Mononuclear cell (primary cell): ENCODE results near the gene TMPRSS13. TPM values are rescaled to one million over a fixed set of nuclear protein-coding genes. Genes with fewer than 3 reads are reported as not detected.
"Not testable (repeated sequence)": the region's sequence is repeated elsewhere in the genome, so short reads cannot be mapped to it uniquely, and the experiment has no call there.

Source experiments
- H3K27me3 ChIP-seq: 2 replicates; pipeline ENCODE4 v1.6.0; 2011; ENCODE audit warnings: low read length, control low read depth; ENCODE audit not compliant: insufficient read depth
- H3K4me1 ChIP-seq: 2 replicates; pipeline ENCODE4 v1.5.1; 2011; ENCODE audit warnings: mild to moderate bottlenecking, low read length, control low read depth; ENCODE audit not compliant: insufficient read depth
- H3K4me3 ChIP-seq: 2 replicates; pipeline ENCODE4 v1.5.1; 2011; ENCODE audit warnings: mild to moderate bottlenecking, low read length, moderate library complexity
- H3K9me3 ChIP-seq: 2 replicates; pipeline ENCODE4 v1.5.1; 2011; ENCODE audit warnings: low read depth, mild to moderate bottlenecking, control low read depth, low read length
- total RNA-seq: library from RNA; depleted of rRNA; stranded (reverse); fragments of >200 nt; gene quantifications from one replicate; pipeline ENCODE4 v1.2.3, GENCODE V29; 2012

Gene TMPRSS13
- total RNA-seq, 1 donor: 0.73 TPM

DNA sequence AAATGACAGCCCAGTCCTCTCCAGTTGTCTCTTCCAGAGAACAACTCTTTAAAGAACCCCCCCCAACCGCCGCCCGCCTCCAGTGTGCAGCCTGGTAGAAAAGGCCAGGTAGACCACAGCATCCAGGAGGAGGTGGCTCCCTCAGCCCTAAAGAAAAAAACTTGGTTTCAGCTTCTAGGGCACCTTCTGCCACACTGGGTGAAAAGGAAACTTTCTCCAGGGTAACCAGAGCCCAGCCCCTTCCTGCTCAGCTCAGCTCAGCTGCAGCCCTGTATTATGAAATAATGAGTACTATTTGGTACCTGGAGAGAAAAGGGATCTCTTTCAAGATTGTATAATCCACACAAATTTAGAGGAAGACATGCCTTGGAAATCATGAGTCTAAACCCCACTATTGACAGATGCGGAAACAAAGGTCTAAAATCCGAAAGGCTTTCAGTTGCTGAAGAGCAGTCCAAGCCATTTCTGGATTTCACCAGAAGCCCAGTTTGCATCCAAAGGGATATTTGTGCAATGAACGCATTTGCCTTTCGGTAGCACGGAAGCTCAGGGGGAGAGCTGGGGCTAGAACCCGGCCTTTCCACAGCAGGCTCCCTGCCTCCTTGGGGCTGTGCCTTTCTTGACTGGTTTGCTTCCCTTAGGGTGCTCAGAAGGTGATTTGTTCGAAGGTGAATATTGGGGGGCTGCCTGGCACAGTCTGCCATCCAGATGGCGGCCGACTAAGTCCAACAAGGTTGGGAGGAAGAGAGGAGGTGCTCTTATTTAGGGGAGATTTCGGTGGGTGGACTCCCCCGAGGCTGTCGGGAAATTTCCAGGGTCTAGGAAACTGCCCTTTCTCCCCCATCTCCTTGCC is 56.0 kb downstream of the TMPRSS13 start:
- peaks cover 36% of the 10 kb centered on the region for H3K4me1 ChIP-seq
- H3K9me3 ChIP-seq: no peaks in the 10 kb centered on the region
- peaks cover 39% of the 10 kb centered on the region for H3K27me3 ChIP-seq
- H3K4me3 ChIP-seq: no peak overlapping the region

GRCh38 chr11:117872420-117872961 is 56.7 kb downstream of the TMPRSS13 start:
- no peak overlapping the region for H3K4me3 ChIP-seq
- H3K4me1 ChIP-seq: peaks cover 36% of the 10 kb centered on the region
- H3K9me3 ChIP-seq: no peaks in the 10 kb centered on the region
- H3K27me3 ChIP-seq: peaks cover 33% of the 10 kb centered on the region

DNA sequence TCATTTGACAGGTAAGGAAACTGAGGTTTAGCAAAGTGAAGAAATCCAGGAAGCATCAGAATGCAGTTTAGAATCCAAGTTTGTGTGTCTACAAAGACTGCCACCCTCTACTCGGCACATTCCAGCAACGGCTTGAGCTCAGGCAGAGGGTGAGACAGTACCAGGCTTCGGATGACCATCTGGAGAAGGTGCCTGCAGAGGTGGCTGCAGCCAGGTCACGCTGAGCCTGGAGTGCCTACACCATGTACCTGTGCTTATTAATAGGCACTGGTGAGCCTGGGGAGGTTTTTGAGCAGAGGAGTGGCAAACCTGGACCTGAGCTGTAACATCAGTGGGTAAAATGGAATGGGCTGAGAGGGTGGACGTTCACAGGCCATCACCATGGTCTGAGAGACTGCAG is 57.4 kb downstream of the TMPRSS13 start:
- no peak overlapping the region for H3K4me3 ChIP-seq
- no peaks in the 10 kb centered on the region for H3K9me3 ChIP-seq
- peaks cover 36% of the 10 kb centered on the region for H3K4me1 ChIP-seq
- peaks cover 26% of the 10 kb centered on the region for H3K27me3 ChIP-seq

GRCh38 chr11:117871160-117871559 is 58.0 kb downstream of the TMPRSS13 start:
- no peak overlapping the region for H3K4me3 ChIP-seq
- H3K4me1 ChIP-seq: peaks cover 33% of the 10 kb centered on the region
- H3K9me3 ChIP-seq: no peaks in the 10 kb centered on the region
- peaks cover 23% of the 10 kb centered on the region for H3K27me3 ChIP-seq

GRCh38 chr11:117870103-117870952 is 58.9 kb downstream of the TMPRSS13 start:
- Histone ChIP-seq H3K27me3 (peaks cover 15% of the 10 kb centered on the region), H3K4me3 (no peak overlapping the region), H3K9me3 (no peaks in the 10 kb centered on the region), H3K4me1 (peaks cover 25% of the 10 kb centered on the region)

GRCh38 chr11:117869604-117870003 is 59.6 kb downstream of the TMPRSS13 start:
- Histone ChIP-seq H3K27me3 (peaks cover 8% of the 10 kb centered on the region), H3K9me3 (no peaks in the 10 kb centered on the region), H3K4me3 (no peak overlapping the region), H3K4me1 (peaks cover 18% of the 10 kb centered on the region)

DNA sequence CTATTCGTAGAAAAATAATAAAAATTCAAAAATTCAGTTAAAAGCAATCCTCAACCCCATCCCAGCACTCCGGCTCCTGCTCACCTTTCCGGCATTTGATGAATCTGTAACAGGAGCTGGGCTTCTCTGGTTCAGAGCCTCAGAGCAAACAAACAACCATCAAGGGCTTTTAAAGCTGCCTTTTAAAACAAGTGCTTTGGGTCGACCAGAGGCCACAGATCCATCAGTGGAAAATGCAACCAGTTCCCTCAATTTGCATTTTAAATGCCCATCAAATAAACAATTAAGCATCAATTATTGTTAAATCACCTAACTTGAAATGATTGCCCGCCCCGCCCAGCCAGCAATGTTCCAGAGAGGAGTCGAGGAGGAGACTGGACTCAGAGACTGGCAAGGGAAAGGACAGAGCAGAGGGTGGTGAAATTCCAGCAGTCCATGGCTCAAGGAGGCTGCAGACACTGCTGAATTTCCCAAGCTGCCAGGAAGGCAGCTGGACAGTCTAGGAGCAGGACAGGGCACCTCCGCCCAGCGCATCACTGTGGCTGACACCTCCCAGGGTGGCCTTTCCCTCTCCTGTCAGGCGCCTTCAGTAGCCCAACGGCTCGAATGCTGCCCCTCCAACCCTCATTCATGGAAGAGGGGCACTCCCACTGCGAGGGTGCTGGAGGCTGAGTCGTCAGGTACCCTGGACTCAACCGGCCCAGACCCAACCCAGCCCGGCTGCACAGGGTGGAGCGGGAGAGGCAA is 60.2 kb downstream of the TMPRSS13 start:
- Histone ChIP-seq H3K4me3 (no peak overlapping the region), H3K27me3 (peaks cover 3% of the 10 kb centered on the region), H3K9me3 (no peaks in the 10 kb centered on the region), H3K4me1 (peaks cover 12% of the 10 kb centered on the region)

DNA sequence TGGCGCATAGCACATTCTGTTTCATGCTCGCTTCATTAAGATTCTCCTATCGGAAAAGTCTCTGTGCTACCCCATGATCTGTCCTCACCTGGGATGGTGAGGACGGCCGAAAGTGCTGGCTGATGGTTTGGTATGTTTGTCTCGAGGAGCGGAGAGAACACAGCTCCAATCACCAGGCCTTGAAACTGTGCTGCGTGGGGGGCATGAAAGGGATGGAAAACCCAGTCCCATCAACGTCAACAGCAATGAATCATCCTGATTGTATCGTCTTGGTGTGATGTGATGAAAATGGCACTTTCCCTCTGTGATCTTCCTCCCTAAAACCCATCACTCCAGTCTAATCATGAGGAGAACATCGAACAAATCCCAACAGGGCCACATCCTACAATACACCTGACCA is 61.1 kb downstream of the TMPRSS13 start:
- no peaks in the 10 kb centered on the region for H3K27me3 ChIP-seq
- H3K9me3 ChIP-seq: no peaks in the 10 kb centered on the region
- no peak overlapping the region for H3K4me3 ChIP-seq
- peaks cover 5% of the 10 kb centered on the region for H3K4me1 ChIP-seq

DNA sequence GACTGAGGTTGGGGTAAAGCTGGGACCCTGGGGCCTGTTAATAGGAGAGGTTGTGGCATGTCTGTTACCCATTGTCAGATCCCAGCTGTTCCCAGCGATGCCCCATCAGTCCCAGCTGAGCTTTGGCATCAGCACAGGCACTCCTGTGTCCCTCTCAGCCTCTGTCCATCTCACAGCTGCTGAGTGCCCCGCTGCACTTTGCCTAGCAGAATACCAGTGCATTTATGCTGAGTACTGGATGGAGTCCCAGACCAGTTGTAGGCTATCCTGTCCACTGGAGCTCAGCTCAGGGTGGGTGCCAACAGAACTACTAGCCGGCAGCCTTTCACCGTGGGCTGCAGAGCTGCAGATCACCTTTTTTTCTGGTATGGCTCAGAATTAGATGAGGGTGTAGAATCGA is 62.7 kb downstream of the TMPRSS13 start:
- Histone ChIP-seq H3K27me3 (no peaks in the 10 kb centered on the region), H3K9me3 (no peaks in the 10 kb centered on the region), H3K4me3 (no peak overlapping the region), H3K4me1 (peaks cover 4% of the 10 kb centered on the region)

DNA sequence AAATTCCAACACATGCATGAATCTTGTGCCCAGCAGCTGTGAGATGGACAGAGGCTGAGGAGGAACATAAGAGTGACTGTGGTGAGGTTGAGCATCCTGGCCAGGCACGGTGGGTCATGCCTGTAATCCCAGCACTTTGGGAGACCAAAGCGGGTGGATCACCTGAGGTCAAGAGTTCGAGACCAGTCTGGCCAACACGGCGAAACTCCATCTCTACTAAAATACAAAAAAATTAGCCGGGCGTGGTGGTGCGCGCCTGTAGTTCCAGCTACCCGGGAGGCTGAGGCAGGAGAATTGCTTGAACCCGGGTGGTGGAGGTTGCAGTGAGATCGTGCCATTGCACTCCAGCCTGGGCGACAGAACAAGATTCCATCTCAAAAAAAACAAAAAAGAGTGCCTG is 63.7 kb downstream of the TMPRSS13 start:
- H3K4me1 ChIP-seq, H3K4me3 ChIP-seq, H3K9me3 ChIP-seq, H3K27me3 ChIP-seq: not testable (repeated sequence)

- H3K4me3 ChIP-seq: no peak overlapping the region
- H3K9me3 ChIP-seq: no peaks in the 10 kb centered on the region
- peaks cover 4% of the 10 kb centered on the region for H3K4me1 ChIP-seq
- H3K27me3 ChIP-seq: no peaks in the 10 kb centered on the region
Observed at GRCh38 chr11:117863383-117863782, 65.8 kb downstream of the TMPRSS13 start.

- Histone ChIP-seq H3K4me3 (no peak overlapping the region), H3K9me3 (no peaks in the 10 kb centered on the region), H3K27me3 (no peaks in the 10 kb centered on the region), H3K4me1 (peaks cover 5% of the 10 kb centered on the region)
Observed at GRCh38 chr11:117862753-117863152, 66.4 kb downstream of the TMPRSS13 start.

DNA sequence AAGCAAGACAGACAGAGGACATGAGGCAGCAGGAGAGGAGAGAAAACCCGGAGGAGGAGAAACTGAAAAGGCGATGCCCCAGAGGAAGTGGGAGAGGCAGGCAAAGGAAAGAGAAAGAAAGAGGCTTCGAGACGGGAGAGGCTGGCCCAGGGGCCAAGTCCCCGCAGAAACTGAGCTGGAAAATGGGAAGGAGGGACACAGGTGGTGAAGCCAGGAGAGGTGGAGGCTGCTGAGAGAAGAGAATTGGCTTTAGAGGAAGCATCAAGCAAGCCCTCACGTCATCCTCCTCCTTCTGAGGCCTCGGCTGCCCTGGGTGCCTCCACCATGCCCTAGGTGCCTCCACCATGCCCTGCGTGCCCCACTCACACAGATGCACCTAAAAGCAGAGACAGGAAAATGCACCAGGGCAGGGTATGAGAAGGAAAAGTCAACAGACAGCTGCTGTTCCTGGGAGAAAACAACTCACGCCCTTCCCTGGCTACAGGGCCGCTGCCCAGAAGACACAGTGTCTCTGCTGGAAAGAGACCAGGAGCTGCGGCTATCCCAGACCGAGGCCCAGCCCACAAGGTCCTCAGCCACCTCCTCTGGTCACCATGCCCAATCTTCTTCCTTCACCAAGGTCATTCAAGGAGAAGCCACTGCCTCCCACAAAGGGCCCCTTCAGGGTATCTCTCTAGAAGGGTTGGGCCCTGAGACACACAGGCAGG is 67.0 kb downstream of the TMPRSS13 start:
- no peaks in the 10 kb centered on the region for H3K9me3 ChIP-seq
- H3K4me1 ChIP-seq: peaks cover 9% of the 10 kb centered on the region
- H3K27me3 ChIP-seq: no peaks in the 10 kb centered on the region
- H3K4me3 ChIP-seq: no peak overlapping the region
